H1 (cell line): Measurements from ENCODE around the gene PLEKHM1. TPM values are rescaled to one million over a fixed set of nuclear protein-coding genes. Genes with fewer than 3 reads are reported as not detected.

Experiments
- CBX5 ChIP-seq: fragments of 300-800, 300-1000 bp; sonication (generic); IDR thresholded peaks from 2 replicates; pipeline ENCODE4 v1.7.1; 2016; ENCODE audit warnings: antibody characterized with exemption, low read length, low read depth
- CHD2 ChIP-seq: IDR thresholded peaks from 2 replicates; pipeline ENCODE4 v1.6.1; 2012; ENCODE audit warnings: low read length, improper control_type of control experiment
- CHD7 ChIP-seq: fragments of 300-600 bp; sonication (generic); IDR thresholded peaks from 2 replicates; pipeline ENCODE4 v1.7.1; 2012; ENCODE audit warnings: low read length, moderate library complexity, mild to moderate bottlenecking, inconsistent platforms; ENCODE audit not compliant: insufficient replicate concordance
- EZH2 ChIP-seq: fragments of 200-600 bp; sonication (generic); IDR thresholded peaks from 2 replicates; pipeline ENCODE4 v1.7.1; 2012; ENCODE audit warnings: low read depth, mild to moderate bottlenecking, moderate library complexity, low read length, inconsistent platforms; ENCODE audit not compliant: severe bottlenecking
- KDM1A ChIP-seq: fragments of 200-600, 300-600 bp; sonication (generic); IDR thresholded peaks from 2 replicates; pipeline ENCODE4 v1.7.1; 2016; ENCODE audit warnings: mild to moderate bottlenecking, low read length, borderline replicate concordance
- KDM4A ChIP-seq: IDR thresholded peaks from one replicate; pipeline ENCODE4 v1.7.1; 2012; ENCODE audit warnings: low read depth, mild to moderate bottlenecking, moderate library complexity, low read length, inconsistent platforms; ENCODE audit not compliant: severe bottlenecking
- KDM5A ChIP-seq: fragments of 200-600 bp; IDR thresholded peaks from 2 replicates; pipeline ENCODE4 v1.7.1; 2012; ENCODE audit warnings: mild to moderate bottlenecking, low read length, inconsistent platforms, mixed read lengths
- SIN3A ChIP-seq, 2 experiments: IDR thresholded peaks in 1 of 2; conservative IDR thresholded peaks in 1 of 2; 2 replicates each; pipeline ENCODE4 v1.6.1; 2011 to 2012; ENCODE audit warnings: low read length in 2 of 2, improper control_type of control experiment in 1 of 2, low read depth in 1 of 2, mild to moderate bottlenecking in 1 of 2
- SUZ12 ChIP-seq: fragments of 200-600 bp; sonication (generic); IDR thresholded peaks from 2 replicates; pipeline ENCODE4 v1.6.1; 2012; ENCODE audit warnings: mild to moderate bottlenecking, inconsistent platforms, low read length, moderate library complexity, mixed read lengths
- ZNF274 ChIP-seq: IDR thresholded peaks from 2 replicates; pipeline ENCODE4 v1.7.0; 2012; ENCODE audit warnings: low read length, borderline replicate concordance; ENCODE audit errors: extremely low read depth
- polyA plus RNA-seq, 7 experiments: library from polyadenylated mRNA; depleted of rRNA in 3 of 7; stranded (reverse) in 5 of 7; unstranded in 2 of 7; fragments of >200 nt in 5 of 7; fragments of 200-250 nt in 2 of 7; gene quantifications; 1 replicate in 5 of 7; 2 replicates in 1 of 7; 4 replicates in 1 of 7; pipeline versions ENCODE4 v1.2.1 to v1.2.3, GENCODE V29; 2011 to 2013; ENCODE audit warnings: missing spikeins in 2 of 7, mixed read lengths in 2 of 7
- total RNA-seq: library from RNA; stranded (reverse); fragmentation: NEBNext Ultra II Directional; extraction: Animal tissue kit (Norgen Biotek cat#: 25700); gene quantifications from 2 replicates; pipeline ENCODE4 v1.2.1, GENCODE V29; 2021

The PLEKHM1 gene
- total and polyA plus RNA-seq, 2 of the 8 experiments (the other 6 are each of a cell fraction or from before 2014, with no cell fraction given) = 7.6 to 17.9 TPM

- no peak for TF ChIP-seq EZH2
- TF ChIP-seq KDM4A = no peak
- no peak for TF ChIP-seq KDM5A
- no peak for TF ChIP-seq CHD7
- TF ChIP-seq CBX5 = no peak
- TF ChIP-seq CHD2 = peak; percentile 91
- TF ChIP-seq ZNF274 = no peak
- peak in 1 of 2 experiments; percentile 50; a peak in 1 of 4 replicates for TF ChIP-seq SIN3A (conservative IDR thresholded peaks at IDR 0.05 in 1 of 2, IDR thresholded peaks at IDR 0.05 in 1 of 2; ENCODE audit: low read depth in 1 of 2, low read length in 2 of 2)
- no peak for TF ChIP-seq SUZ12
- no peak for TF ChIP-seq KDM1A
These were observed 95.5 kb downstream of the PLEKHM1 start (continued) for GRCh38 chr17:45394913-45395568.
